HG03103 (cell line): ENCODE measurements around the gene SCN8A.

Source experiments
- ATAC-seq: cut with Tn5 transposase; IDR thresholded peaks from one replicate; pipeline ENCODE4 v1.9.1; 2021; ENCODE audit warnings: low read depth; ENCODE audit not compliant: unreplicated experiment

The SCN8A gene

DNA sequence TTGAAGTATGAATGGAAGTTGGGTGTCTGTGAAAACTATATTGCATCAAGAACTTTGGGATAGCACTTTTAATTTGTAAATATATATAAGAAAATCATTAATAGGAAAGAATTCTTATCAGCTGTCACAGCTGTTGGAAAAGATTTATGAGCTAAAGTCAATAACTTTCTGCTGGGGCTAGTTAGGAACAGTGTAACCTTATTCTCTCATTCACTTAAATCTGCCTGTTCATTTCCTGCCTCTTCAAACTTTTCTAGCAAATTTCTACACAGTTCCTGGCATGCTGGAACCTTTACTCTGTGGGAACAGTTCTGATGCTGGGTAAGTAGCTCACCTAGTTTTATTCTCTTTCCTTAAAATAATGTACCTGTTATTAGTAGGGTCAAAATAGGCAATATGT is 109.9 kb downstream of the SCN8A start:
- ATAC-seq, result no peak

DNA sequence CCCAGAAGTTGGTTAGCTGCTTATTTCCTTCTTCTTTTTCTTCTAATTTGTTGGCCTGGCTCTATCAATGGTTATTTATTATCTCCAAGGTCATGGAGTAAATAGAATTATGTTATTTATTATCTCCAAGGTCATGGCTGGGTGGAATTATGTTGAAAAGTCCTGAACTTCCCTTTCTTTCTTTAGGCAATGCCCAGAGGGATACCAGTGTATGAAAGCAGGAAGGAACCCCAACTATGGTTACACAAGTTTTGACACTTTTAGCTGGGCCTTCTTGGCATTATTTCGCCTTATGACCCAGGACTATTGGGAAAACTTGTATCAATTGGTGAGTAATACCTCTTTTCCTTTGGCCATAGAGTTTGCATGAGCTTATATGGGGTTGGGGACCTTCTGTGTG is 111.6 kb downstream of the SCN8A start:
- no peak for ATAC-seq

DNA sequence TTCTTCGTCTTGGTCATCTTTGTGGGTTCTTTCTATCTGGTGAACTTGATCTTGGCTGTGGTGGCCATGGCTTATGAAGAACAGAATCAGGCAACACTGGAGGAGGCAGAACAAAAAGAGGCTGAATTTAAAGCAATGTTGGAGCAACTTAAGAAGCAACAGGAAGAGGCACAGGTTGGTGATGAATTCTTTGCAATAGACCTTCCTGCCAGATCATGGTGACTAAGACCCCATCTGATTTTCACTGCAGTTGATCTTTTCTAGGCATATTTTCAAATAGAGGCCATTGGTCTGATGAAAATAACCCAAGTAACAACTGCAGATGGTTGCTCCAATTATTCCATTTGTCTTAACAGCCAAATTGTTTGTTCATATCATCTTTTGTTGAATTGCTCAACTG is 114.4 kb downstream of the SCN8A start:
- no peak for ATAC-seq

DNA sequence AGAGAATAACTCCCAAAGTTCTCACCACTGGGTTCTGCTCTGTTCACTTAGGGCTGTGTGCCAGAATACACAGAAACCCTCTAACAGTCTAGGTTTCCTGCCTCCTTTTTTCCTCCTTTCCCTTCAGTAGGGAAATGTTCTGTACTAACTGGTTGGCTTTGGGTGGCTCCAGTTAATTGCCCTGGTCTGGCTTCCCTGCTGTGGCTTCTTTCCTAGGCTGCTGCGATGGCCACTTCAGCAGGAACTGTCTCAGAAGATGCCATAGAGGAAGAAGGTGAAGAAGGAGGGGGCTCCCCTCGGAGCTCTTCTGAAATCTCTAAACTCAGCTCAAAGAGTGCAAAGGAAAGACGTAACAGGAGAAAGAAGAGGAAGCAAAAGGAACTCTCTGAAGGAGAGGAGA is 115.2 kb downstream of the SCN8A start:
- ATAC-seq, result no peak

DNA sequence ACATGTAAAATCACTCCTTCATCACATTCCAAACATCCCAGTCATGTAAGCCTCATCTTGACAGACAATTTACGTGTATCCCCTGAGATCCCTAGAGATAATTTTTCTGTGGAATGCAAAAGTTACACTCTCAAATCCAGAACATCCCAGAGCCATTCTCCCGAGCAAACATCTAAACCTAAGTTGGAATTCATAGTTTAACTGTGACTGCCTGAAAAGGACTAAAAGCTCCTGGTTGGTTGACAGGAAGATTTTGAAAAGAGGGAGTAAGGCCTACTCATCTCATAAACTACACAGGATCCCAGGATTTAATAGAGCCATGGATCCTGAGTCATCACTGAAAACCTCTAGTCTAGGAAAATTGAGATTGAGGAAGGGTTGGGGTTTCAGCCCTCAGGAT is 123.6 kb downstream of the SCN8A start:
- no peak for ATAC-seq

DNA sequence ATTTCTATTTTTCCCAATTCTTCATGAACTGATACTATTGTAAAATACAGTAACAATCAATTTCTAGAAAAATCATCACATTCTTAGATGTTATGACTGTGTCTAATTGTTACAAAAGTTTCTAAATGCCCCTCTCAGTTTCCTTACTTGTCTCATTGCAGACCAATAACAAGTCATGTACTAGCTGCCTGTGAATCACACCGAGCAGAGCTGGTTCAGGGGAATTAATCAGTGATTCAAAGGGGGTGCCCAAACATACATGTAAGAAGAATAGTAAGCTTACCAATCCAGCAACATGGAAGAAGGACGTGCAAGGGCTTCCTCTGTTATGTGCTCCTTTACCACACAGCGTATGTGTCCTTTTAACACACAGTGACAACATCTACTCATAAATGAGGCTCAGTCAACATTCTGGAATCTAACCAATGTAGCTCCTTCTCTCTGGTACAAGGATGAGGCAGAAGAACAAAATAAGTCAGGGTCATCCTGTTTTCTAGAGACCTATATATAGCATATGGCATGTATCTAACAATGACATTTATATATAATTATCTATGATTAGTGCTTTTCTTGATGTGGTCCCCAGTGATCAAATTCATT is 126.4 kb downstream of the SCN8A start:
- ATAC-seq, result no peak

DNA sequence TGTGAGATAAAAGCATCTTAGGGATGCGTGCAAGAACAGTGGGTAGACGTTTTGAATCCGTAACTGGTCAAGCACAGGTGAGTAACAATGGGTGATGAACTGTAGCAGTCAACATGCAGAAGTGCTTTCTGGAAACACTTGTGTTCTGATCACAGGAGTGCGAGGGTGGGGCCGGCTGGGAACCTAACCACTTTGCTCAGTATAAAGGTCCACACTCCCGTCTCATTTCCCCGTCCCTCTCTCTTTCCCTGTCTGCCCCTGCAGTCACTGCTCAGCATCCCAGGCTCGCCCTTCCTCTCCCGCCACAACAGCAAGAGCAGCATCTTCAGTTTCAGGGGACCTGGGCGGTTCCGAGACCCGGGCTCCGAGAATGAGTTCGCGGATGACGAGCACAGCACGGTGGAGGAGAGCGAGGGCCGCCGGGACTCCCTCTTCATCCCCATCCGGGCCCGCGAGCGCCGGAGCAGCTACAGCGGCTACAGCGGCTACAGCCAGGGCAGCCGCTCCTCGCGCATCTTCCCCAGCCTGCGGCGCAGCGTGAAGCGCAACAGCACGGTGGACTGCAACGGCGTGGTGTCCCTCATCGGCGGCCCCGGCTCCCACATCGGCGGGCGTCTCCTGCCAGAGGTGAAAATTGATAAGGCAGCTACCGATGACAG is 130.4 kb downstream of the SCN8A start:
- no peak for ATAC-seq

DNA sequence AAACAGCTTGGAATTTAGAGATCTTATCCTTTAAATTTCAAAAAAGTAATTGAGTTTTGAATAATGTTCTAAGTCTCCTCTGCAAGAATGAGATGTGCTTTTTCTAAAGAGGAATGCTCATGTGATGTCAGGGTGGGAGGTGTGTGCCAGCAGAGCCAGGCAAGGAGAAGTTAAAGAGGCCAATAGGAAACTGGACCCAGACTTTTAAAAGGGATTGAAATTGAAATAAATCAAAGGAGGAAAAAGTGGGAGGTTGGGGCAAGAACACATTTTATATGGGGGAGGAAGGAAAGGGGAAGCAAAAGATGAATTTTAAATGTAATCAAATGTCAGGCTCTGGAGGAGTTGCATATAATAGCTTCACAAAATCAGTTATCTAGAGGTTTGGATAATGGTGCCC is 131.4 kb downstream of the SCN8A start:
- ATAC-seq, result no peak

DNA sequence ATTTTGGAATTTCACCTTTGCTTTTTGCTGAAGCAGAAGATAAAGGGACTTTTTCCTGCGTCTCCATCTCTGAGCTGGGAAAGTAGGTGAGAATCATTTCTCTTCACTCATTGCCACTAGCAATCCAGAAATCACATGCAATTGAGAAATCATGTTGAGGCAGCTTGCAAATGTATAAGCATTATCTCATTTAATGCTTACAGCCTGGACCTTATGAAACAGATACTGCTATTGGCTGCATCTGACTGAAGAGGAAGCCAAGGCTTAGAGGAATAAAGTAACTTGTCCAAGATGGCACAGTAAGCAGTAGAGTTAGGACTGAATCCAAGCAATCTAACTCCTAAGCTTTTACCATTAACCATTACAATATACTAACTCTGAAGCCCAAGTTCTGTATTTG is 135.1 kb downstream of the SCN8A start:
- ATAC-seq, result no peak

DNA sequence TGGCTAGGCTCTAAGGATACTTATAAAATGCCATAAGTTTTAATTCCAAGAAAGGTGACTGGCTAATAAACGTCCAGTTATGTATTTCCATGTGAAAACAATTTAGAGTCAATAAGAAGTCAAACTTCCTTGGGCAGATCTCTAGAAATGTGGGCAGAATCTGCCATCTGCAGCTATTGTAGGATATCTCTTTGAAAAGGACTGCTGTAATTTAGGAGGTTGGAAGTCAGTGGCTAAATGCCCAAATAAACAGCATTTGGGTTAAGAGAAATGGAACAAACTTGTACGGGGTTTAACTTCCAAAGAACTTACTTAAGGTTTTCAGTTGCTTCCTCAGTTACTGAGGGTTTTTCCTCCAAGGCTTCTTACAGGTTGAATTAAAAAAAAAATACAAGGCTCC is 135.9 kb downstream of the SCN8A start:
- ATAC-seq, result no peak

DNA sequence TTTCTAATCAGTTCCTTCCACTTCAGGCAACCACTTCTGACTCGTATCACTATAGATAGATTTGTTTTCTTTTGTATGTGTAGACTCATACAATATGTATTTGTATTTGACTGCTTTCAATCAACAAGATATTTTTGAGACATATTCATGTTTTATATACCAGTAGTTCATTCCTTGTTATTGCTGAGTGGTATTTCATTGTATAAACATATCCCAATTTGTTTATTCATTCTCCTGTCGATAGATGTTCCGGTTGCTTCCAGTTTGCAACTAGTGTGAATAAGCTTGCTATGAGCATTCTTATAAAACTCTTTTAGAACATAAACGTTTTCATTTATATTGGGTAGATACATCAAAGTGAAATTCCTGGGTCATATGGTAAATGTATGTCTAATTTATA is 138.3 kb downstream of the SCN8A start:
- no peak for ATAC-seq

DNA sequence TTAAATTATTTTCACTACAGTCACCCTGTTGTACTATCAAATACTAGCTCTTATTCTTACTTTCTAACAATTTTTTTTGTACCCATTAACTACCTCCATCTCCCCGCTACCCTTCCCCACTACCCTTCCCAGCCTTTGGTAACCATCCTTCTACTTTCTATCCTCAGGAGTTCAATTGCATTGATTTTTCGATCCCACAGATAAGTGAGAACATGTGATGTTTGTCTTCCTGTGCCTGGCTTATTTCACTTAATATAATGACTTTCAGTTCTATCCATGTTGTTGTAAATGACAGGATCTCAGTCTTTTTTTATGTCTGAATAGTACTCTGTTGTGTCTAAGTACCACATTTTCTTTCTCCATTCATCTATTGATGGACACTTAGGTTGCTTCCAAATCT is 139.7 kb downstream of the SCN8A start:
- no peak for ATAC-seq

DNA sequence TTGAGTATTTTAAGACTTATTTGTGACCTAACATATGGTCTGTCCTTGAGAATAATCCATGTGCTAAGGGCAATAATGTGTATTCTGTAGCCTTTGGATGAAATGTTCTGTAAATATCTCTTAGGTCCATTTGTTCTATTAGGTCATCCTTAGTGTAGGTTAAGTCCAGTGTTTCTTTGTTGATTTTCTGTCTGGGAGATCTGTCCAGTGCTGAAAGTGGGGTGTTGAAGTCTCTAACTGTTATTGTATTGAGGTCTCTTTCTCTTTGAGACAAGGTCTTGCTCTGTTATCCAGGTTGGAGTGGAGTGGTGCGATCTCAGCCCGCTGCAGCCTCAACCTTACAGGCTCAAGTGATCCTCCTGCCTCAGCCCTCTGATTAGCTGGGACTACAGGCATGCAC is 149.5 kb downstream of the SCN8A start:
- no peak for ATAC-seq

DNA sequence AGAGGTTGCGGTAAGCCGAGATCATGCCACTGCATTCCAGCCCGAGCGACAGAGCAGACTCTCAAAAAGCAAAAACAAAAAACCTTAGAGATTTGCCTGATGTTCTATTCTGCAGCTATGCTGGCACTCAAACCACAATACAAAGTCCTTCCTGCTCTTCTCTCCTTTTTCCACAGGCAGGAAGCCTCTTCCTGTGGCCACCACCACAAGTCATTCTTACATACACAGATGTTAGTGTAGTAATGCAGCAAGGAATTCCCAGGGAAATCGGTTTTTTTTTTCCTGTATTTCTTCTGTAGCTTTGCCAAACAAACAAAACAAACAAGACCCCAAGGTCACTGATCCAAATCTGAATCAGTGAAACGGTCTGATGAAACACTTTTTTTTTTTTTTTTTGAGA is 153.2 kb downstream of the SCN8A start:
- no peak for ATAC-seq

DNA sequence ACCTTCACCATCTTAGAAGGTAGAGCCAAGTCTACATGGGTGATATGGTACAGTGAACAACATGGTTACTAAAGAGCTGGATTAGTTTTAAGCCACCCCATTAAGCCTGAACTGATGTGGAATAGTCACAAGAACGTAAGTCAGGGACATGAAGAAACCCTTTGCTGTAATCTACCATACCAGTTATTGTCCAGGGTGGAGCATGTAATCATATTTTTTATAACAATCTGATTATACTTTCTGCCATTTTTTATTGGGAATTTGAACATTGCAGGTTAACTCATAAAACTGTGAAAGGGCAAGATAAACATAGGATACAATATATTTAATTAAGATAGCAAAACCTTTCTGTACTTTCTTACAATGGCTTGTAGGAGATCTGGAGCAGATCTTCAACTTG is 153.9 kb downstream of the SCN8A start:
- ATAC-seq, result no peak

DNA sequence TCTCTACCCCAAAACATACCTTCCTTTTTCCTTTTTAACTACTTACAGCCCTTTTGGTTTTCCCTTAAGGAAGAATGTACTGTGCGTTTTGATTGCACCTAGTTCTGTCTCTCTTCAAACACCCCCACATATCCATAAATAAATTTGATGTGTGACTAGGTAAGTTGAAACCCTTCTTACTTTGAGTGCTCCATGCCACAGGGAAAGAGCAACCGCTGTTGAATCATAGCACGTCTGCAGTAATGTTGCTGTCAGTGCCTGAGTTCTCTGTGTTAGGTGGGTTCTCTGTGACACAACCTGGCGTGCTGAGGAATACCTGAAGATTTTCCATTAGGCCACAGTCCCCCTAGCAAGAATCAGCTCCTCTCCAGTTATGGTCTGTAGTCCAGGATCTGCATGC is 155.4 kb downstream of the SCN8A start:
- no peak for ATAC-seq

DNA sequence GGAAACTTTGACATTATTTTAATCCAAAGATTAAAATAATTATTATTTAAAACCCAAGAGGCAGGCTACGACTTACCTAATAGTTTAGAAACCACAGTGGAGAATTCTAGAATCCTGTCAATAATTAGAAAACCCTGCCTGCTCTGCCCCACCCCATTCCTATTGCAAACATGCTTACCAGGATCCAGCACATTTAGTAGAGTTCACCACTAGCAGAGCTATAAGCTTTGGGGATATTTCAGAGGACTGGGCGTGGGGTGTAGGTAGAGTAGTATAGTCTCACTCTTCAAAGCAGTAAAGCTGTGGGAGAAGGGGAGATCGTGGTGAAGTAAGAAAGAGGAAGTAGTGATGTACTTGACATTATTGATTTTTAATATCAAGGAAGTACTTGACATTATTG is 157.2 kb downstream of the SCN8A start:
- no peak for ATAC-seq

DNA sequence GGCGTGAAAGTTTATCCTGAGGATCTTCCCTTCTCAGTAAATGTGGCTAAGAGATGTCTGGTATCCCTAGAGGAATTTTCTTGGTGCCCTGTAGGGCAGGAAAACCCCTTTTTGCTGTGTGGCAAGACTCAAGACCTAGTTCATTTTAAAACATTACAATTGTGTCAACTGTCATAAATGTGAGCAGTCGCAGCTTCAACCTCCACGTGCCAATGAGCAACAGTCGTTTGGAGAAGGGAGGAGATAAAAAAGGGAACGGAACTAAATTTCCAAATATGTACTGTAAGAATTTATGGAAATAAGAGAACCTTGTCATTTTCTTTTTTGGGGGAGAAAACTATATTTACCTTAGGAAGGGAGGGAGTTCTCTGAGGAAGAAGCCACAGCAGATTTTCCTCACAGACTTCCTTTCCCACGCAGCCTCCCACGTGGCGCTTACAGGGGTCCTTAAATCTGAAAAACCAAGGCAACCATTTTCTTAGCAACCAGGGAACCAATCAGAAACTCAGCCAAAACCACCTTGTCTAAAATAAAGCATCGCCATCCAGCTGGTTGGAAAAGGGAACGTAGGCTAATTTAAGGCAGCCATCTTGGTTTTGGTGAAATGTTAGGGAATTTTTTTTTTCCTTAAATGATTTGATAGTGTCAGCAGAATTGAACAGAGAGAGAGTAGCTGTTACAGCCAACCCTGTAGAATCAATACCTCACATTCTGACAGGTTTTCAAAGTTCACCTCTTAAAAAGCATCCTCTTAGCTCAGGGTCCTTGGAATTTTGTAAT is 158.4 kb downstream of the SCN8A start:
- no peak for ATAC-seq

DNA sequence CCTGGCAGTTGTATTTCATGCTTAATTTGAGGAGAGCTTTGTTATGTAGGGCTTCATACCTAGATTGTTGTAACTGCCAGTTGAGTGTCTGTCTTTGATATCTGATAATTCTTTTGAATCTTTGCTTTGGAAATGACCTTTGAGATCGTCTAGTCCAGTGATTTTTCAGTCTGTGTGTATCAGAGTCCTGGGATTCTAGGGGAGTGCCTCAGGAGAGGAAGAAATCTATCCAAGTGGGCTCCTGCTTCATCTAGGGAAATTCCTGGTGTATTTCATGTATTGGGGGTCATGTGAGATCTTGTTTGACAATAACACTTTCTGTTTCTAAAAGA is 158.9 kb downstream of the SCN8A start:
- ATAC-seq, result no peak

DNA sequence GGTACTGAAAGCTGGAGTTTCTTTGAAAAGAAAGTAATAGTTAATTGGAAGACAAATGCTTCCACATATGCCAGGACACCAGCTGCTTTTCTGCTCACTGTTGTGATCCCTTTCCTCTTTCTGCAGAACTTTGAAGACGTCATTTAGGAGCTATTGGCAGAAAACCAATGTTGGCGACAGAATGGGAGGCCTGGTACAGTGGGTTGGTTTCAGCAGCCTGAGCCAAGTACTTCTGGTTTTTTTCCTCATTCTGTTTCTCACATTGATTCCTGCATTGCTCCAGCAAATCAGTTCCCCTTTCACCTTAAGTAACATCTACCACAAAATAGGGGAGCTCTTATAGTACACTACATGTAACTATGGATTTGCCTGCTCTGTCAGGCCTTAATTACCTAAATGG is 160.6 kb downstream of the SCN8A start:
- no peak for ATAC-seq

DNA sequence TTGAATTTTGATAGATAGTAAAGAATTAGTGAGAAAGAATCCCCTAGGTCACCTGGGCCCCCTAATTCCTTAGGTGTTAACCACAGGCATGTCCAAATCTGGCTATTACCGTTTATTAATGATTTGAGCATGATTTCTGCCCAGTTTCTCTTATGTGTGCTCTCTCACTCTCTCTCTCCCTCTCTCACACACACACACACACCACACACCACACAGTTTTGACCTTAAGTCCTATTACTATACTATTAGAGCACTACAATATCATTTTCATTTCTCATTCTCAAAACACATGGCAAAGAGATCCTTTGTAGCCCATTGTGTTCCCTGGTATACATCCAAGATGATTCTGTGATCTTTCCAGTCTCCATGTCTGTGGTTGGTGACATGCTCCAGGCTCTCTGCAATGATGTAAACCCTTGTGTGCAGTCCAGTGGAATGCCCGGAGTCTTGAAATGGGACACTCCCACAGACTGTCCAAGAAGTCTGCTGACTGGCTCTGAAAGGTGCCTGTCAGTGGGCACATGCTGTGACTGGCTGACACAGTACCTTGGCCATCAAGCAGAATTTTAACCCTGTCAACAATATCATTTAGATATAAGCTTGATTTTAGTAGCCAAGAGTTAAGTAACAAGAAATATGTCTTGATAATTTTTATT is 161.3 kb downstream of the SCN8A start:
- ATAC-seq, result no peak
